Stimulated activated CD4-positive, alpha-beta T cell treated with anti-CD3 and anti-CD28 coated beads, Interleukin-1b, Interleukin-23, amount 100 ng/mL, for 4 hours (primary cell): ENCODE results near the gene RNF38.
"Not testable (repeated sequence)": the region's sequence is repeated elsewhere in the genome, so short reads cannot be mapped to it uniquely, and the experiment has no call there.

ENCODE experiments used
- DNase-seq, 2 donors: peaks; one replicate each; pipeline ENCODE4 v3.0.0-alpha.2; 2020; ENCODE audit warnings: low read depth in 2 of 2

Gene RNF38

GRCh38 chr9:36407122-36407723, 7.2 kb upstream of the RNF38 start:
- DNase-seq = peak; percentile 23 to 43

- DNase-seq = no peak
These were observed 2.5 kb upstream of the RNF38 start for GRCh38 chr9:36402536-36402935.

- DNase-seq = no peak
These were observed 1.9 kb upstream of the RNF38 start for GRCh38 chr9:36401897-36402480.

GRCh38 chr9:36401164-36401740, 1.2 kb upstream of the RNF38 start:
- DNase-seq = no peak

GRCh38 chr9:36400332-36401163, 479 bp upstream of the RNF38 start:
- DNase-seq = peak; percentile 87 to 94

GRCh38 chr9:36398745-36399144, 1.3 kb downstream of the RNF38 start:
- no peak for DNase-seq

GRCh38 chr9:36396985-36397384, 3.1 kb downstream of the RNF38 start:
- DNase-seq = no peak

GRCh38 chr9:36392489-36392888, 7.6 kb downstream of the RNF38 start:
- no peak for DNase-seq

- DNase-seq = no peak
These were observed 10.5 kb downstream of the RNF38 start for GRCh38 chr9:36389590-36389989.

GRCh38 chr9:36386396-36386965, 13.6 kb downstream of the RNF38 start:
- not testable (repeated sequence) for DNase-seq

GRCh38 chr9:36382484-36382883, 17.6 kb downstream of the RNF38 start:
- DNase-seq = no peak

GRCh38 chr9:36364577-36364976, 35.5 kb downstream of the RNF38 start:
- DNase-seq = no peak

- DNase-seq = no peak
These were observed 36.6 kb downstream of the RNF38 start for GRCh38 chr9:36363448-36363847.

- DNase-seq = no peak
These were observed 41.6 kb downstream of the RNF38 start for GRCh38 chr9:36358486-36358885.

- DNase-seq = no peak
These were observed 42.4 kb downstream of the RNF38 start for GRCh38 chr9:36357639-36358038.

- DNase-seq = no peak
These were observed 53.5 kb downstream of the RNF38 start for GRCh38 chr9:36346569-36346968.

- no peak for DNase-seq
These were observed 54.8 kb downstream of the RNF38 start for GRCh38 chr9:36345103-36345846.

- no peak for DNase-seq
These were observed 58.0 kb downstream of the RNF38 start for GRCh38 chr9:36341936-36342577.

GRCh38 chr9:36337865-36338264, 62.2 kb downstream of the RNF38 start:
- no peak for DNase-seq

- DNase-seq = no peak
These were observed 63.1 kb downstream of the RNF38 start for GRCh38 chr9:36337002-36337401.
